HG02943 (cell line): ENCODE measurements around the gene RHBDF2.

Experiments
- ATAC-seq: cut with Tn5 transposase; IDR thresholded peaks from one replicate; pipeline ENCODE4 v1.9.1; 2021; ENCODE audit warnings: mild to moderate bottlenecking, low read depth, moderate library complexity; ENCODE audit not compliant: unreplicated experiment

Gene RHBDF2

GRCh38 chr17:76506408-76507345, 5.5 kb upstream of the RHBDF2 start:
- ATAC-seq, result no peak

- ATAC-seq, result no peak
Observed at GRCh38 chr17:76504117-76504516, 2.9 kb upstream of the RHBDF2 start.

GRCh38 chr17:76502341-76503211, 1.4 kb upstream of the RHBDF2 start:
- ATAC-seq, result no peak

GRCh38 chr17:76501827-76502307, 644 bp upstream of the RHBDF2 start:
- ATAC-seq, result no peak

- ATAC-seq, result no peak
Observed at GRCh38 chr17:76500747-76501017, 541 bp downstream of the RHBDF2 start.

- ATAC-seq, result no peak
Observed at GRCh38 chr17:76500074-76500746, 1.0 kb downstream of the RHBDF2 start.

- no peak for ATAC-seq
Observed at GRCh38 chr17:76499267-76499667, 2.0 kb downstream of the RHBDF2 start.

GRCh38 chr17:76498876-76499251, 2.4 kb downstream of the RHBDF2 start:
- no peak for ATAC-seq

GRCh38 chr17:76497979-76498875, 3.0 kb downstream of the RHBDF2 start:
- no peak for ATAC-seq

GRCh38 chr17:76497699-76497978, 3.6 kb downstream of the RHBDF2 start:
- no peak for ATAC-seq

- ATAC-seq, result no peak
Observed at GRCh38 chr17:76496464-76496863, 4.8 kb downstream of the RHBDF2 start.

- ATAC-seq, result no peak
Observed at GRCh38 chr17:76495663-76496400, 5.4 kb downstream of the RHBDF2 start.

GRCh38 chr17:76493505-76494167, 7.6 kb downstream of the RHBDF2 start:
- no peak for ATAC-seq

- no peak for ATAC-seq
Observed at GRCh38 chr17:76492989-76493501, 8.2 kb downstream of the RHBDF2 start.

GRCh38 chr17:76492123-76492988, 8.9 kb downstream of the RHBDF2 start:
- peak; percentile 47 for ATAC-seq

GRCh38 chr17:76491271-76492122, 9.7 kb downstream of the RHBDF2 start:
- no peak for ATAC-seq
